ENCODE data around the gene MMP1. TPM values are rescaled to one million over a fixed set of nuclear protein-coding genes. Genes with fewer than 3 reads are reported as not detected.
A peak's percentile ranks its signal among the peaks of the same experiment; 100 is the strongest.

The MMP1 gene
- total RNA-seq, 3 donors from 2014 or later, result not detected

- Histone ChIP-seq H3K27ac (no peak within 1 kb of the TSS), H3K9me3 (no peaks in the 10 kb centered on the region), H3K4me1 (no peaks in the 10 kb centered on the region), H3K27me3 (no peaks in the 10 kb centered on the region), H3K36me3 (no peaks in the 10 kb centered on the region), H3K4me3 (no peak within 1 kb of the TSS)
- no peak for DNase-seq (ENCODE audit: low spot score in 2 of 2)
- intact Hi-C loops (cut with DNase I; ENCODE audit: low total_unique reads), result no loop called here
- no peak for TF ChIP-seq POLR2AphosphoS5 (IDR thresholded peaks at IDR 0.05)
- TF ChIP-seq POLR2A (IDR thresholded peaks at IDR 0.05), result no peak
- peak in 1 of 3 donors; percentile 21 for TF ChIP-seq CTCF (IDR thresholded peaks at IDR 0.05)
These were observed 17.5 kb downstream of the MMP1 start, which contains the start of gene MMP10 for GRCh38 chr11:102780491-102780918. MMP10 (minus strand) TSS chr11:102780628; CDS start chr11:102780591, 37 bp downstream.

DNA sequence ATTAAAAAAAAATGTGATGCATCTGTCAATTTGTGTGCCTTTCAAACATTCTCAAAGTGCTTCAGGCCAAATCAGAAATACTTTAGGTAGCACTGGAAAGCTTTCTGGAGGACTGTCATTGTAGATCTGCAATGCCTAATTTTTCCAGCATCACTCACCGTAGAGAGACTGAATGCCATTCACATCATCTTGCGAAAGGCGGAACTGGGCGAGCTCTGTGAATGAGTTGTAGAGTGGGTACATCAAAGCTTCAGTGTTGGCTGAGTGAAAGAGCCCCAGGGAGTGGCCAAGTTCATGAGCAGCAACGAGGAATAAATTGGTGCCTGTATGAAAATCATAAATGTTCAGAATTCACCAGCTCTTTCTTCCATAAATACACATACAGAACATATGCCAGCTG lies 21.5 kb downstream of the MMP1 start:
- Histone ChIP-seq H3K9me3 (no peaks in the 10 kb centered on the region), H3K27ac (no peak overlapping the region), H3K36me3 (no peaks in the 10 kb centered on the region), H3K4me3 (no peak overlapping the region), H3K27me3 (no peaks in the 10 kb centered on the region), H3K4me1 (no peaks in the 10 kb centered on the region)
- no peak for TF ChIP-seq CTCF (IDR thresholded peaks at IDR 0.05)
- TF ChIP-seq POLR2AphosphoS5 (IDR thresholded peaks at IDR 0.05), result no peak
- TF ChIP-seq POLR2A (IDR thresholded peaks at IDR 0.05), result no peak
- no peak for DNase-seq (ENCODE audit: low spot score in 2 of 2)
- intact Hi-C loops (cut with DNase I; ENCODE audit: low total_unique reads), result no loop called here

GRCh38 chr11:102773386-102773785 lies 24.6 kb downstream of the MMP1 start:
- intact Hi-C loops (cut with DNase I; ENCODE audit: low total_unique reads), result no loop called here
- H3K27me3 ChIP-seq, result no peaks in the 10 kb centered on the region
- no peaks in the 10 kb centered on the region for H3K36me3 ChIP-seq
- H3K4me1 ChIP-seq, result no peaks in the 10 kb centered on the region
- H3K27ac ChIP-seq, result no peak overlapping the region
- H3K9me3 ChIP-seq, result no peaks in the 10 kb centered on the region
- no peak for TF ChIP-seq CTCF (IDR thresholded peaks at IDR 0.05)
- no peak for TF ChIP-seq POLR2AphosphoS5 (IDR thresholded peaks at IDR 0.05)
- TF ChIP-seq POLR2A (IDR thresholded peaks at IDR 0.05), result no peak
- no peak overlapping the region for H3K4me3 ChIP-seq
- no peak for DNase-seq (ENCODE audit: low spot score in 2 of 2)

DNA sequence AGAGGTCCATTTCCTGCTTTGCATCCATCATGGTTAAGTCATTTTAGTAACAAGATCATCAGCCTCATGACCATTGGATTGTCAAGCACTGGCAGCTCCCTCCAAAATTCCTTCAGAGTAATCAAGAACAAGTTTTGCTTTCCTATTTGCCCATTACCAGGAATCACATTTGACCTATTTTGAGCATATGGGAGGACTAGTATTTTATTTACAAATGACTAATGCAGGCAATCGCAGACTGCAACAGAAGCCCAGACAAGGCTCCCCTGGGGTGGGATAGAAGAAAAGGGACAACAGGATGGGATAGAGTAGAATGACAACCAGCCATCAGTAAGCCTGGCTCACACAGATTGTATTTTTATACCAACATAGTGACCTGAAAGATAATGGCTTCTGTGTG lies 26.6 kb downstream of the MMP1 start:
- H3K4me3 ChIP-seq, result no peak overlapping the region
- no peak overlapping the region for H3K27ac ChIP-seq
- TF ChIP-seq POLR2A (IDR thresholded peaks at IDR 0.05), result no peak
- no peaks in the 10 kb centered on the region for H3K27me3 ChIP-seq
- no peak for DNase-seq (ENCODE audit: low spot score in 2 of 2)
- no peaks in the 10 kb centered on the region for H3K9me3 ChIP-seq
- no peaks in the 10 kb centered on the region for H3K4me1 ChIP-seq
- intact Hi-C loops (cut with DNase I; ENCODE audit: low total_unique reads), result no loop called here
- no peaks in the 10 kb centered on the region for H3K36me3 ChIP-seq

DNA sequence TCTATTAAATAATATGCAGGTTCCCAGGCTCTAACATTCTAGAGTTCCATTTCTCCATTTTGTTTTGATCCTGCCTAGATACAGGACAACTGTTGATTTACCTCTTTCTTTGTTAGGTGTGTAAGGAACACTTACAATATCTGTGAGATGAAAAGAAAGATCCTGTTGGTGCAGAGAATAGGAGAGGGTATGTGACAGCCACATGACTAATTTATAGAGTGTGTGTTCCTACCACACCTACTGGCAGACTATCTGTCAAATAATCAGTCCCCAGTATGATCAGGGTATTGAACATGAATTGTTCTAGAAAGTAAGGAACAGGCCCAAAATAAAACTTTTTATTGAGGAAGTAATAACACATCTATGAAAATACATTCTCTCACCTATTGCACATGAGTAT lies 27.8 kb downstream of the MMP1 start:
- no peaks in the 10 kb centered on the region for H3K36me3 ChIP-seq
- no peaks in the 10 kb centered on the region for H3K9me3 ChIP-seq
- no peaks in the 10 kb centered on the region for H3K4me1 ChIP-seq
- H3K27ac ChIP-seq, result no peak overlapping the region
- H3K4me3 ChIP-seq, result no peak overlapping the region
- DNase-seq (ENCODE audit: low spot score in 2 of 2), result no peak
- intact Hi-C loops (cut with DNase I; ENCODE audit: low total_unique reads), result no loop called here
- TF ChIP-seq CTCF (IDR thresholded peaks at IDR 0.05) (no peak), POLR2A (IDR thresholded peaks at IDR 0.05) (no peak), POLR2AphosphoS5 (IDR thresholded peaks at IDR 0.05) (no peak)
- no peaks in the 10 kb centered on the region for H3K27me3 ChIP-seq

GRCh38 chr11:102767800-102768199 lies 30.2 kb downstream of the MMP1 start:
- H3K4me1 ChIP-seq, result no peaks in the 10 kb centered on the region
- no peaks in the 10 kb centered on the region for H3K27me3 ChIP-seq
- intact Hi-C loops (cut with DNase I; ENCODE audit: low total_unique reads), result no loop called here
- H3K36me3 ChIP-seq, result no peaks in the 10 kb centered on the region
- no peaks in the 10 kb centered on the region for H3K9me3 ChIP-seq
- no peak overlapping the region for H3K4me3 ChIP-seq
- TF ChIP-seq POLR2A (IDR thresholded peaks at IDR 0.05) (no peak), POLR2AphosphoS5 (IDR thresholded peaks at IDR 0.05) (no peak), CTCF (IDR thresholded peaks at IDR 0.05) (no peak)
- H3K27ac ChIP-seq, result no peak overlapping the region
- no peak for DNase-seq (ENCODE audit: low spot score in 2 of 2)

Measured in breast epithelium (tissue), 4 donors.